Stimulated activated CD4-positive, alpha-beta T cell treated with anti-CD3 and anti-CD28 coated beads, Interleukin-2, amount 100 ng/mL, for 4 hours (primary cell): ENCODE results near the gene AP2B1.

ENCODE experiments used
- DNase-seq: peaks from one replicate; pipeline ENCODE4 v3.0.0-alpha.2; 2020; ENCODE audit warnings: low read depth

Gene AP2B1

DNA sequence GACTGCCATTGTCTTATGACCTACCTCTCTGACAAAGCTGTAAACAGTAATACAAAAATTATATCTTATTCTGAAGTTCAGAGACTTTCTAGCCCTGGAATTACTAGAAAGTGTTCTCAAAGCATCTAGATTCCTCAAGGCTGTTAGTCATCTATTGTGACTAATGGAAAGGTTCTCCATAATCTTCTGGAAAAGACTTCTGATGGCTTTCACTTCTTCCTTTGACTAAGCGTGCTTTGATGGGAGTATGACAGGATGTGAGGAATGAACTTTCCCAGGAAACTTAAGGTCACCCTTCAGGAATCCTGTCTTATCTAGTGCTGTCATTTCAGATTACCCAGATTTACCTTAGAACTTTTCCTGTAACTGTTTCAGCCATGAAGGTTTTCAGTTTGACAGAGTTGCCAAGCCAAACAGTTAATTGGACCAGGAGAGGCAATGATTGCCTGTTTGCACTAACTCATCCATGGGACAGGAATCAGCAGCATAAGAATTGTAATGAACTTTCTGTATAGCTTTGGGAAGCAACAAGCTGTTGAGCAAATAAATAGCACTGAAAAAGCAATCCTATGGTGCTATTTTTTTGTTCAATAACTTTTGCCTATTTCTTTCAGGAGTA, 43.5 kb downstream of the AP2B1 start:
- no peak for DNase-seq

DNA sequence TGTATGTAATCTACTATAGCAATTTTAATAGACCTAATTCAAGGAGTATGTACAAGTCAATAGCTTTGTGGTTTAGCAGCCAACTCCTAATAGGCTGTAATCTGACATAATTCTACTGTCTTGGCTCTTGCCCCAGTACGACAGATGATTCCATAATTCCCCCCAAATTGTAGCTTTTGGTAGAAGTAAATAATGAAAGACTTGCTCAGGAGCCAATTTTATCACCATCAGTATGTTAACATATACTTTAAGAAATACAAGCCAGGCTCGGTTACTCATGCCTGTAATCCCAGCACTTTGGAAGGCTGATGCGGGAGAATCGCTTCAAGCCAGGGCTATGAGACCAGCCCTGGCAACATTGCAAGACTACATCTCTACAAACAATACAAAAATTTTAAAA, 53.9 kb downstream of the AP2B1 start:
- no peak for DNase-seq

DNA sequence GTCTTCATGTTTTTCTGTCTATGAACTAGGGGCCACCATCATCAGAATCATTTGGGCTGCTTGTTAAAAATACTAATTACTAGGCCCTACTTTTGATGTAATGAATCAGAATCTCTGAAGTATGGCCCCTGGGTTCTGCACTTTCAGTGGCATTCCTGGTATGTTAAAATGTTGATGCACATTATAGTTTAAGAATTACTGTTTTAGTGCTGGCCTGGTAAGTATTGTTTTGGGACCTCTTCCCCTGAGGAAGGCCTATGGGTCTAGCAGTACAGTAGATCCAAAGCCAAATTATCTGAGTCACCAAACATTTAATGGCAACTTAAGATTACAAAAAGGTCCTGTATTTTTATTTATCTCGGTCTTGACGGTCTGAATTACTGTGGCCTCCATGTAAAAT, 58.8 kb downstream of the AP2B1 start:
- DNase-seq = no peak

DNA sequence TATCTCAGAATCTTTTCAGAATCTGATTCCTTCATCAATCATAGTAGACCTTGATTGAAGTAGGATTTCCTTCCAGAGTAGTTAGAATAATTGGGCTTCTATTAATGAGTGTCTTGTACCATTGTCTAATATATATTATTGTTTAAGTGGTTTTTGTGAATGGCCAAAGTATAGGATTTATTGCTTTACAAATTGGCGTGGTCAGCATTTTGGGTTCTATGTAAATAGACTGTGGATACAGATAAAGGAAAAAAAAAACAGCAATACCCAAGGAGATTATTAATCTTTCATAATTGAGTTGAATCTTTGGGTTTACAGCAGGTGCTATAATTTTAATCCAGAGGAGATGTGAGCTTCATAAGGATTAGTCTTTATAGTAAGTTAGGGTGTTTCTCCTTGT, 64.3 kb downstream of the AP2B1 start:
- no peak for DNase-seq

DNA sequence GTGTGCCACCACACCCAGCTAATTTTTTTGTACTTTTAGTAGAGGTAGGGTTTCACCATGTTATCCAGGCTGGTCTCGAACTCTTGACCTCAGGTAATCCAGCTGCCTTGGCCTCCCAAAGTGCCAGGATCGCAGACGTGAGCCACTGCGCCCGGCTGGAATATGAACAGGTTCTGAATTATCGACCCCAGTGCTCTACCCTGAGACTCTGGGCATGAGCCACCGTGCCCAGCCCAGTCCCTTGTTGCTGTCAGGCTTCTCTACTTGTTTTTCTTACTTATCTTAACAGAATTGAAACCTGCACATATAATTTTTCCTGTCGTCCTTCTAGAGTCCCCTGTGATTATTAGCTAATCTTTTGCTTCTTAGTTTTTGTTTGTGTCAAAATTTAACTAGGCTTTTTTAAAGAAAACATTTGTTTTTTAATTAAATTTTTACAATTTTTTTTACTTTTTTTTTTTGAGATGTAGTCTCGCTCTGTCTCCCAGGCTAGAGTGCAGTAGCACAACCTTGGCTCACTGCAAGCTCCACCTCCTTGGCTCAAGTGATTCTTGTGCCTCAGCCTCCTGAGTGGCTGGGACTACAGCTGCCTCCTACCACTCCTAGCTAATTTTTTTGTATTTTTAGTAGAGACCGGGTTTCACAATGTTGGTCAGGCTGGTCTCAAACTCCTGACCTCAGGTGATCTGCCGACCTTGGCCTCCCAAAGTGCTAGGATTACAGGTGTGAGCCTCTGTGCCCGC, 66.7 kb downstream of the AP2B1 start:
- no peak for DNase-seq

DNA sequence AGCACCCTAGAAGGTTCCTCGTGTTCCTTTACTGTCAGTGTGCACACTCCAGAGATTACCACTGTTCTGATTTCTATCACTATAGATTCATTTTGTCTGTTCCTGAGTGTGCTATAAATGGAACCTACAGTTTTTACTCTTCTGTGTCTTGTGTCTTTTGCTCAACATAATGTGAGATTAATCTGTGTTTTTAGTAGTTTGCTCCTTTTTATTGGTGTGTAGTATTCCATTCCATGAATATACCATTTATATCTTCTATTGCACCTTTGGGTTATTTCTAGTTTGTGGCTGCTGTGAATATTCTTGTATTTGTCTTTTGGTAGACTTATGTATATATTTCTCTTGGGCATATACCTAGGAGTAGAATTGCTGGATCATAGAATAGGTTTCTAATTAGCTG, 68.2 kb downstream of the AP2B1 start:
- DNase-seq = no peak

DNA sequence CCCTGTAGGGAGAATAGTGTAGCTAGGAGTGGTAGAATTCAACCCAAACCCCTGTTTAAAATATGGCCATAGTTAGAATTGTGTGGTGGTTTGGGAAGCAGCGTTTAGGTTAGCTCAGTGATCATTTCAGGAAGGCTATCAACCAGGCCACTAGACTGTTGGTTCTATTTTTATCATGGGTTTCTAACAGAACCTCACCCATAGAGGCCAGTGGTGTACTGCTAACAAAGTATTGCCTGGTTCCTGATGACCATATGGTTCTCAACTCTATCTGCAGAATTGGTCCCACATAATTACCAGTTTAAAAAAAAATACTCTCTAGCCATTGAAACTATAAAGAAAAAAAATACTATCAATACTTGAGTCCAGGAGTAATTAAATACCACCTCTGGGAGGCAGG, 73.8 kb downstream of the AP2B1 start:
- DNase-seq = no peak

DNA sequence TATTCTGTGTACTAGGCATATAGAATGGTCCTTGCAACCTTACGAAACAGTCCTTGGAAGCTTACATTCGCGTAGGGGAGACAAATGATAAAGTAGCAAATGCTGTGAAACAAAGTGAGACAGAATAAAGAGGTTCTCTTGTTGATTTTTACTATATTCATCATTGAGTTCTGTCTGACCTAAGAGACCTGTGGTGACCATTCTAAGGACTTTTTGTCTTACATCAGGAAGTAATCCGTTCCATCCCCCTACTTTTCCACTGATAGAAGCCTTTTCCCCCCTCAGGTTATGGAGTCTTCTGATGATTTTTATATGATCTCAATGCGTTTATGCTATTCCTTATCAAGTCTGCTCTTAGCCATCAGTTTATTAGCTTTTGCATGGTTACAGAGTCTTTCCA, 77.6 kb downstream of the AP2B1 start:
- DNase-seq = no peak

DNA sequence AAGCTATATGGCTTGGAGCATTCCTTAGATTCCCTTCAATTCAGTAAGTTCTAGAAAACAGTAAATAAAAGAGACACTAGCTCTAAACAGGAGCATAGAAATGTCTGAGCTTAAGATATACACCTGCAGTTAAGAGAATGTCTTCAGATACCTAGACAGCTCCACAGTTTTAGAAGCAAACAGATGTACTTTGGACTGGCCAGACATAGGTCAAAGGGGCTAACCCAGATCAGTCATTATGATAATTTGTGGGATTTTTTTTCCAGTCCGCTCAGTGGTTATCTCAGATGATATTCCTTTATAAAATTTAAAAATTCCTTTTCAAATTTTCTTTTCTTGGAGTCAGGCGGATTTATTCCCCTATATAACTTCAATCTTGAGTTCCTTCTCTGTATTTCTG, 78.5 kb downstream of the AP2B1 start:
- no peak for DNase-seq

DNA sequence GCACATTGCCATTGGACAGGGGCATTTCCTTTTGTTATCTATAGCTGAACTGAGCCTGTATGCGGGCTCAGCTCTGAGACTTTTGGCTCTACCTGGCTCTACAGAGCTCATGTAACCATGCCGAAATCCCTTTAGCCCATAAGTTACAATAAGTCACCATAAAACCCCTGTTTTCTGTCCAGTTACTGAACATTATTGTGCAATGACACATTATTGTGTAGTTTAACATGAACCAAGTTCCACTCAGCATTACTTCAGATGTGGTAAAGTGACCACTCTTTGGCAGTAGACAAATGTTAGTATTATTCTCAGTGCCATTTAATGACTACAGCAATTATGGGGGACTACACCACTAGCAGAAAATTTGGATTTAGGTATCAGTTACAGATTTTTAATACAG, 78.9 kb downstream of the AP2B1 start:
- no peak for DNase-seq

DNA sequence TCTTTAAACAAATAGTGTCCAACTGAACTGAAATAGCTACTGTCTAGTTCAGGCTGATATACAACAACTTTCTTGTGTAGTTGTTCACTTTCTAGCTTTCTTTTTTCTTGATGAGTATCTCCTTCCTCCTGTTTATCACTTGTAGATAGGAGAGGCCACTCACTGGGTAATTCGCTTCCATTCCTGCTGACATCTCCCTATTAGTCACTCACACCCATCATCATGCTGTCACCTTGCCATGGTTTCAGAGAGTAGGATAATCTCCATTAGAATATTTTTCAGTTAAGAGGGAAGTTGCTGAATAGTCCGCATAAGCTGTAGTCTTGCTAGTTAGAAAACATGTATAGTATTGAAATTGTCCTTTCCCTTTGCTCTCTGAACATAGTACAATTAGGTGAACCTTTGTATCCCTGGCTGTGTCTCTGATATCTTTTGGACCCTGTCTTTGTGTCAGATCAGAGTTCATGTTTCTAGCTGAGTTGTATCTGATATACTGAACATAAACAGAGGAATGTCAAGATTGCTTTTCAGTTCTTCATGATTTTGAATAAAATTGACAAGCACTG, 79.9 kb downstream of the AP2B1 start:
- DNase-seq = no peak

DNA sequence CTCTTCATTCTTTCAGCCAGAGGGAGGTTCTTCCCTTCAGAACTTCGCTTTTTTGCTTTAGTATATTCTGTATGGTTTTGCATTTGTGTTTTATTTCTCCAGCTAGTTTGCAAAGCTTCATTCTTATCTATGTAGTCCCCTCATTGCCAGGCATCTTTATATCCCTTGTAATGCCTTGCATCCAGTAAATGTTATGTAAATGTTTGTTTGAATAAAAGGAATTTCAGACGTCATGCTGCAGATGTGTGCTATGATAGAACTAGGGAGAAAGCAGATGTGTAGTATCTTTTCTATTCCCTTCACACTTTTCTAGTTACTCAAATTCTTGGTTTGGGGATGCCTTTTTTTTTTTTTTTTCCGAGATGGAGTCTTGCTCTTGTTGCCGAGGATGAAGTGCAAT, 81.7 kb downstream of the AP2B1 start:
- DNase-seq = no peak

DNA sequence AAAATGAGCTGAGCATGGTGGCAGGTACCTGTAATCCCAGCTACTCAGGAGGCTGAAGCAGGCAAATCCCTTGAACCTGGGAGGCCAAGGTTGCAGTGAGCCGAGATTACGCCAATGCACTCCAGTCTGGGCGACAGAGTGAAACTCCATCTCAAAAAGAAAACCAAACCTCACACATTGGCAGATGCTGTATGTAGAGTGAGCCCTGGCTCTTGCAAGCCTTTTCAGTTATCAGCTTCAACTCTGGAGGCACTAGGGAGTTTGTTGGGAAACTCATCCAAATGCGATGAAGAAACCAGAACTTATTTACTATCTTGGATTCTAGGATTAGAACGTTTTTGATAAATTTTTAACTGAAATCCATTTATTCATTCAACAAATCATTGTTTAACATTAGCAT, 87.4 kb downstream of the AP2B1 start:
- no peak for DNase-seq

DNA sequence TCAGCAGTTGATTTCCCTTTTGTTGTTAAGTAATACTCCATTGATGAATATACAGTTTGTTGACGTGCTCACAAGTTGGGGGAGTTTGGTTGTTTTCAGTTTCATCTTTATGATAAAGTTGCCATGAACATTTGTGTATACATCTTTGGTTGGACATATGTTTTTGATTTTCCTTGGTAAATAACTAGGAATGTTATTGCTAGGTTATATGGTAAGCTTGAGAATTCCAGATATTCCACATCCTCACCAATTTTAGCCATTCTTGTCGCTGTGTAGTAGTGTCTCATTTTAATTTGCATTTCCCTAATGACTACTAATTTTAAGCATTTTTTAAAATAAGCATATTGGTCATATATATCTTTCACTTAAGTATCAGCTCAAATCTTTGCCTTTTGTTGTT, 89.3 kb downstream of the AP2B1 start:
- no peak for DNase-seq

DNA sequence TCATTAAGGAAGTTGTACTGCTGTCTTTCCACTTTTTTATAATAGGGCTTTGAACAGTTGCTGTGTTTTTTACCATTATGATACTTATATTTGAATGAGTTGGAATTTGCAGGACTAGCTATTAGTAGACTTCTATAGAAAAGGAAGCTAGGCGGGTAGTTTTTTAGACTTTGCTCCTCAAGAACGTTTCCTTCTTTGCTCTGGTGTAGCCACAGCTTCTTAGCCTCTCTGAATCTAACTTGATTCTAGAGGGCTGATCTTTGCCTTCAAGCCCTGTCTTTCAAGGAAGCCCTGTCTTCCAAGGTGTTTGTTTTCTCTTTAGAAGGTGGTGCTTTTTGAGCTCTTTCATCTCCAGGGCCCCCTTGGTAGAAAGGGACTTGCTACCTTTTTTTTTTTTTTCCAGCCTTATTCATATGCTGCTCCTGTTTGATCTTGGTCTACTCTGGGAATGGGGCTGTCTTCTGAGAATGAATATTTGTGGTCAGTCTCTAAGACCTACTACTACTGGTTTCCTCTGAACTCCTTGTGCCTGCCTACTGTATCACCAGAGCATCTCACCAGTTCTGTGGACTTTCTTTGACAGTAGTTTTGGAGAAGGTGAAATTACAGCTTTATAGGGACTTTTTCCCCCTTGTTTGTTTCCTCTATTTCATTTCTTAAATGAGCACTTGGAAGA, 92.0 kb downstream of the AP2B1 start:
- DNase-seq = no peak

DNA sequence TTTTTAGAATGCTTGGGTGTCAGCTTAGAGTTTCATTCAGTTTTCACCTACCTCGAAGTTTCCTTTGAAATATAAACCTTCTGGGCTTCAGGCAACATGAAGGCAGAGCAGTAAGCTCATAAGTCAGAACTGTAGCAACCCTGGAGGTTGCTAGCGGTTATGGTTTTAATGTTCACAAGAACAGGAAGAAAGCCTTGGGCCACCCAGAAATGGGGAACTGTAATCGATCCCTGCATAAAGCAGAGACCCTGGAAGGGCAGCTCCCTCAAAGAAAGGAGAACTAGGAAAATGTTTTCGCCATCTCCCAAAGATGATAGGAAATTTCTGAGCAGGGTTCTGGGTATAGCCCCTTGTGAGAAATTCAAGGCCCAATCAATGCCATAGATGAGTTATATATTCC, 96.5 kb downstream of the AP2B1 start:
- DNase-seq = no peak

DNA sequence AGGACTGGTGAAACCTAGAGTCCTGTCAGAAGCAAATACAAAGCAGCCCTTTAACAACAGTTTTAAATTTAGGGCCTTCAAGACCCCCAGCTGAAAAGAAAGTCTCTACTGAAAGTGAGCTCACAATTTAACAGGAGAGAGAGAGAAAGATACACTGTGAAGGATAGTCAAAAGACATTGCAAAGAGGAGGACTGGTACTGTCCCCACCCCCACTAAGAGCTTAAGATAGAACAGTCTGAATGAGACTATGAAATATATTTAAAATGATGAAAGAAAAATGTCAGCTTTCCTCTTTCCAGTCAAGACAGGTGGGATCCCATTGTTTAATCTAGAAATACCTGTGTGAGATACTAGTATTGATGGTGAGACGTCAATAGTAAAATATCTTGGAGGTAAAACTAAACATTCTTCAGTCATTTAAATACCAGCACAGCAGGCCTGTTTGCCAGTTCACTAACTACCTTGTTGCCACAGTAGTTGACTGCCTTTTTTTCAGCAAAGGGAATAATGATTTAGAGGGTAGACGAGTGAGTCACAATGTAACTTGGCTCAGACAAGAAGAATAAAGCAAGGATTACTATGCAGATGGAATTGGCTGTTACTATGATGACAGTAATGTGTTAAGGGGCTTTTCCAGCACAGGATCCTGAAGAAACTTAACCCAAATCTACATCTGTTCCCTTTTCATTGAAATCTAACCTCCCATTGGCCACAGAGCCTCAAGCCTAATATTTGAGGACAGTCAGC, 97.1 kb downstream of the AP2B1 start:
- DNase-seq = no peak

DNA sequence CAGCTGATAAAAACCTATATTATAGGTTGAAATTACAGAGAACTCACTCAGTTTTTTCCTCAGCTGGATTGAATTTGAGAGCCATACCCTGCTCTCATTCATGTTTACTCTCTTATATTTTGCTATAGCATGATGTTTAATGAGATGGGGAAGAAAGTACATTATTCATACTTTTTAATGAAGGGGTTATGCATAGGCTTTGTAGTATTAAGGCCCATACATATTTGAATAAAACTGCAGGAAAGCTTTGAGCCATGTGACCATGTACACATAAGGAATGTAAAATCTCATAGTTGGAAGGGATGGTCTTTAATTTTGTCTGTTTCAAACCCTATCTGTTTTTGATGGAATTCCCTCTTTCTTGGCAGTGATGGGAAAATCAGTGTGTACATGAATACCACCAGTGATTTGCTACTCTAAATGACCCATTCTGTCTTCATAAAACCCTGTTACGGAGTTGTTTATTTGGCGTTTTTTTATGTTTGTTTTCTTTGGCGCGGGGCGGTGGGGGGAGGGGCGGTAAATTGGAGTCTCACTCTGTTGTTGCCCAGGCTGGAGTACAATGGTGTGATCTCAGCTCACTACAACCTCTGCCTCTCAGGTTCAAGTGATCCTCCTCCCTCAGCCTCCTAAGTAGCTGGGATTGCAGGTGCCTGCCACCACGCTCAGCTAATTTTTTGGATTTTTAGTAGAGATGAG, 105.5 kb downstream of the AP2B1 start:
- no peak for DNase-seq

DNA sequence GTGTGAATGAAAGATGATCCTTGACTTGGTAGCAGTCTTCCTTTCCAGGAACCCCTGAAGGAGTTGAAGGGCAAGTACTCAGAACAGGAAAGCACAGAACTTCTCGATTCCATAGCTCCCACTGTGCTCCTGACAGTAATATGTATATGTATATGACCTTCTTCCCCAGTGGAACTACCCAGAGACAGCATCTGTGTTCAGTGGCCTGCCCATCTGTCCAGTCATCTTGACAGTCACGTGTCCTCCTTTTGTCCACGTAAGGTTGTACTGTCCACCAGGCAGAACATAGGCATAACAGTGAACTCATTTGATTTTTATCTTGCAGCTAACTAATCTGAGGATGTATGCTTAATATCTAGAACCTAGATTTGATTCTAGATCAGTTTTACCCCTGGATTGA, 106.5 kb downstream of the AP2B1 start:
- no peak for DNase-seq

DNA sequence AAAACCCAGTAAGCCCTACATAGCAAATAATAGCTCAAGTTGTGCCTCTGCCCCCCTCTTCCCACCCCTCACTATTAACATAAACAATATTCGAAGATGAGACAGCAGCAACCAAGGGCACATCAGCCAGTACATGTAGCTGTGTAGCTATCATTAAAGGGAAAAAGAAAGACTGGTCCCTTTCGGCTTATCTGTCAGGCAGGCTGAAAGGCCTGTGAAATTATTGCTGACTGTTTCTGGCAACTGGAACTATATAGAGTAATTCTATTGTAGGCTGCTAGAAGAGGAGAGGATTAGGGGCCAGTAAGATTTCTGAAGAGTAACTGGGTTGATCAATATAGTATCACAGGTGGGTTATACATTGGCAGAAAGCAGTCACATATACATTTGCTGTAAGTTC, 107.8 kb downstream of the AP2B1 start:
- DNase-seq = no peak

DNA sequence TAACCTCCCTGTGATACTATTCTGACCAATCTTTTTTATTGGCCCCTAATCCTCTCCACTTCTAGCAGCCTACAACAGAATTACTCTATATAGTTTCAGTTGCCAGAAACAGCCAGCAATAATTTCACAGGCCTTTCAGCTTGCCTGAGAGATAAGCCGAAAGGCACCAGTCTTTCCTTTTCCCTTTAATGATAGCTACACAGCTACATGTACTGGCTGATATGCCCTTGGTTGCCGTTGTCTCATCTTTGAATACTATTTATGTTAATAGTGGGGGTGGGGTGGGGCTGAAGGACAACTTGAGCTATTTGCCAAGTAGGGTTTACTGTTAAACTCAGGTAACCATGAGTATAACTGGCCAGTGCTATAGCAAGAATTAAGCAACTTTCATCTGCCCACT, 108.5 kb downstream of the AP2B1 start:
- no peak for DNase-seq

DNA sequence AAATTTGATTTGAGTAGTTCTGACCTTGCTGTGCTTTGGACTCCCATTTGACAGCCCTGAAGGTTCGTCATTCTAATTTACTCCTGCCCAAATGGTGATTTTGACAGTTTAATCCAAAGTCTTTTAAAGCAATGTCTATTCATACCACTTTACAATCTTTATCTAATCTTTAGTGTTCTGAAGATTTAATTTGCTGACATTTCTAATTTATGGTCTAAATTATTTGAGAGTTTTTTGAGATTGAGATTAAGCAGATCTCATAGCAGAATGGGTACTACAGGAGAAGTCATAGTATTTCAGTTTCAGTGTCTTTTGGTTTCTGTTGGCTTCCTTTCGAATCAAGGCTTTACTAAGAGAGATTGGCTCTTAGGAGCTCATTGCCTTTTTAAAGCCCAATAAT, 111.7 kb downstream of the AP2B1 start:
- no peak for DNase-seq
